ENCODE data around the gene DUSP12.
A peak's percentile ranks its signal among the peaks of the same experiment; 100 is the strongest.

Gene DUSP12

GRCh38 chr1:161749509-161750407, at the start of gene DUSP12:
TSS of gene DUSP12 (plus strand) at chr1:161749786. CDS start at chr1:161749802, 16 bp downstream.
- TF ChIP-seq CTCF (IDR thresholded peaks at IDR 0.05), result peak in 1 of 2 experiments; percentile 6
- H3K9me3 ChIP-seq, result no peaks in the 10 kb centered on the region
- peak within 1 kb of the TSS; percentile 71 to 73 for H3K4me3 ChIP-seq
- peak within 1 kb of the TSS; percentile 78 for H3K27ac ChIP-seq
- peaks cover 0 to 6% of the 10 kb centered on the region in 2 donors for H3K27me3 ChIP-seq
- intact Hi-C loops (cut with DNase I; ENCODE audit: low total_unique reads), result loop anchor here (10.0 kb wide), 1 partner anchor 265 kb away; no protein-coding TSS in a partner anchor
- H3K36me3 ChIP-seq, result peaks cover 18 to 29% (median 29%) of the 10 kb centered on the region in 3 donors
- DNase-seq, result peak; percentile 95 to 96
- peaks cover 10 to 14% (median 11%) of the 10 kb centered on the region in 4 donors for H3K4me1 ChIP-seq

- Histone ChIP-seq H3K27ac (no peak overlapping the region), H3K9me3 (no peaks in the 10 kb centered on the region), H3K4me3 (no peak overlapping the region), H3K36me3 (no peaks in the 10 kb centered on the region), H3K4me1 (peaks cover 0 to 13% (median 3%) of the 10 kb centered on the region in 4 donors), H3K27me3 (no peaks in the 10 kb centered on the region)
- no peak for DNase-seq
- intact Hi-C loops (cut with DNase I; ENCODE audit: low total_unique reads), result no loop called here
- no peak for TF ChIP-seq CTCF (IDR thresholded peaks at IDR 0.05)
Measured at GRCh38 chr1:161702250-161702649, 47.3 kb upstream of the DUSP12 start.

- intact Hi-C loops (cut with DNase I; ENCODE audit: low total_unique reads), result no loop called here
- peaks cover 0 to 13% (median 3%) of the 10 kb centered on the region in 4 donors for H3K4me1 ChIP-seq
- no peaks in the 10 kb centered on the region for H3K27me3 ChIP-seq
- H3K27ac ChIP-seq, result no peak overlapping the region
- DNase-seq, result no peak
- no peak for TF ChIP-seq CTCF (IDR thresholded peaks at IDR 0.05)
- H3K36me3 ChIP-seq, result no peaks in the 10 kb centered on the region
- H3K9me3 ChIP-seq, result no peaks in the 10 kb centered on the region
- H3K4me3 ChIP-seq, result no peak overlapping the region
Measured at GRCh38 chr1:161705537-161705936, 44.0 kb upstream of the DUSP12 start.

- intact Hi-C loops (cut with DNase I; ENCODE audit: low total_unique reads), result no loop called here
- no peak for DNase-seq
Measured at GRCh38 chr1:161706113-161706481, 43.5 kb upstream of the DUSP12 start.

More at GRCh38 chr1:161706113-161706481, 43.5 kb upstream of the DUSP12 start:
- Histone ChIP-seq H3K27me3 (no peaks in the 10 kb centered on the region), H3K4me3 (no peak overlapping the region), H3K36me3 (no peaks in the 10 kb centered on the region), H3K9me3 (no peaks in the 10 kb centered on the region), H3K4me1 (peaks cover 0 to 13% (median 3%) of the 10 kb centered on the region in 4 donors), H3K27ac (peak overlapping the region; percentile 34 to 38)
- TF ChIP-seq CTCF (IDR thresholded peaks at IDR 0.05), result no peak

Data from tibial artery (tissue), 4 donors.